Suppressor macrophage (primary cell): ENCODE results near the gene ABAT.
"Not testable (repeated sequence)": the region's sequence is repeated elsewhere in the genome, so short reads cannot be mapped to it uniquely, and the experiment has no call there.

Source experiments
- DNase-seq, 4 experiments: peaks; one replicate each; pipeline ENCODE4 v3.0.0-alpha.2; 2020 to 2022

The ABAT gene

GRCh38 chr16:8682551-8683259 lies 8.3 kb downstream of the ABAT start:
- no peak for DNase-seq

GRCh38 chr16:8683640-8684039 lies 9.2 kb downstream of the ABAT start:
- no peak for DNase-seq

- DNase-seq = no peak
Observed at GRCh38 chr16:8685617-8686016, 11.2 kb downstream of the ABAT start.

- no peak for DNase-seq
Observed at GRCh38 chr16:8686031-8686621, 11.7 kb downstream of the ABAT start.

- DNase-seq = no peak
Observed at GRCh38 chr16:8686879-8687278, 12.5 kb downstream of the ABAT start.

- no peak for DNase-seq
Observed at GRCh38 chr16:8689686-8690085, 15.3 kb downstream of the ABAT start.

GRCh38 chr16:8691728-8692127 lies 17.3 kb downstream of the ABAT start:
- DNase-seq = no peak

- DNase-seq = no peak
Observed at GRCh38 chr16:8694795-8695728, 20.6 kb downstream of the ABAT start.

- no peak for DNase-seq
Observed at GRCh38 chr16:8696880-8697279, 22.5 kb downstream of the ABAT start.

GRCh38 chr16:8697965-8698364 lies 23.5 kb downstream of the ABAT start:
- no peak for DNase-seq

GRCh38 chr16:8703693-8704092 lies 29.3 kb downstream of the ABAT start:
- DNase-seq = no peak

GRCh38 chr16:8704098-8704497 lies 29.7 kb downstream of the ABAT start:
- DNase-seq = no peak

- not testable (repeated sequence) for DNase-seq
Observed at GRCh38 chr16:8705100-8705822, 30.8 kb downstream of the ABAT start.

GRCh38 chr16:8708536-8708935 lies 34.1 kb downstream of the ABAT start:
- DNase-seq = no peak

- DNase-seq = no peak
Observed at GRCh38 chr16:8712589-8713361, 38.4 kb downstream of the ABAT start.

- DNase-seq = no peak
Observed at GRCh38 chr16:8713635-8714172, 39.3 kb downstream of the ABAT start.

- no peak for DNase-seq
Observed at GRCh38 chr16:8714174-8714573, 39.8 kb downstream of the ABAT start.

- DNase-seq = no peak
Observed at GRCh38 chr16:8714807-8715206, 40.4 kb downstream of the ABAT start.

- no peak for DNase-seq
Observed at GRCh38 chr16:8716052-8716451, 41.6 kb downstream of the ABAT start.

GRCh38 chr16:8716592-8716991 lies 42.2 kb downstream of the ABAT start:
- no peak for DNase-seq

GRCh38 chr16:8717469-8717868 lies 43.1 kb downstream of the ABAT start:
- DNase-seq = no peak
